ENCODE data around the gene AGRP.

AGRP gene

DNA sequence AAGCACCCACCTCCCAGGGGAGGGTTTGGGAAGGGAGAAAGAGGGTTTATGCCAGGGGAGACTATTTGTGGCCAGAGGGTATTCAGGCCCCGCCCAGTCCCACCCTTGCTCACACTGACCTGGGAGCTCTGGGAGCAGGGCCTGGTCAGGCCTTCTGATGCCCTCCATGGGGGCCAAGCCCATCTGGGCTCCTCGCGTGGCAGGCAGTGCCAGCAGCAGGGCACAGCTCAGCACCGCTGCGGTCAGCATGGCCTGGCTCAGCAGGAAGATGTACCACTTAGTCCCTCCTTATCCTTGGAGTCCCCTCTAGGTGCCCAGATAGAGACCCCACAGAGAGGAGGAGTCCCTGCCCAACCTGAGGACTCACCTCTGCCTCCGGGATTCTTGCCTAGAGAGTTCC, at the start of gene AGRP:
TSS of gene AGRP (minus strand) at position 398 of the 400 bp plus-strand sequence. CDS start at position 249, 149 bp downstream.
- H3K27ac ChIP-seq = peak within 1 kb of the TSS; percentile 89 to 100 (median 99)
- peak within 1 kb of the TSS; percentile 88 to 100 (median 94) for H3K9ac ChIP-seq
- H3K4me3 ChIP-seq = peak within 1 kb of the TSS; percentile 77 to 99 (median 94)

DNA sequence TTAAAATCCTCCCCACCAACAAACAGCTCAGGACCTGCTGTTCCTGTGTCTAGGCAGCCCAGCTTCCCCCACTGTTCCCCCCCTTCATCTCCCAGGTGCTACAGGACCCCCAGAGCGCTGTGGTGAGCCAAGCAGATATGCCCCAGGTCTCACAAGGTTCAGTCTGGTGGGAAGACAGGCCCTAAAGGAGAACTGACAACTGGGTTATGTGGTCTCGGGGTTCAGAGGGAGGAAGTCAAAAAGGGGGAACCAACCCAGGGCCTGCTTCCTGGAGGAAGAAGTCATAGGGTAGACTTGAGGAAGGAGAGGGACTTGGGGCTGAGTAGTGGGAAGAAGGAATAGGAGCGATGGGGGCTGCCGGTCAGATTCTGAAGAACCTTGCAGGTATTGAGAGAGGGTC, 47.9 kb upstream of the AGRP start:
- H4K20me1 ChIP-seq = peaks cover 42 to 73% (median 62%) of the 10 kb centered on the region in 11 experiments
- no peaks in the 10 kb centered on the region for H3K9me3 ChIP-seq (replicated peaks in 1 of 11)
- peak overlapping the region; percentile 96 to 100 (median 99) for H3K4me2 ChIP-seq
- H3K27me3 ChIP-seq = no peaks in the 10 kb centered on the region
- no peak for TF ChIP-seq Cebpa-rat (IDR thresholded peaks at IDR 0.05)
- peaks cover 0 to 34% (median 0%) of the 10 kb centered on the region in 11 experiments; a peak in 9 of 22 replicates for H3K36me3 ChIP-seq
- H3K9ac ChIP-seq = peak overlapping the region; percentile 84 to 93 (median 89)
- peak overlapping the region; percentile 77 to 88 (median 83) for H3K27ac ChIP-seq
- H3K4me1 ChIP-seq = peaks cover 65 to 85% (median 81%) of the 10 kb centered on the region in 10 experiments
- peak overlapping the region; percentile 75 to 96 (median 90) for H3K4me3 ChIP-seq

More for the DNA sequence above, at the start of gene AGRP:
- no peaks in the 10 kb centered on the region for H3K9me3 ChIP-seq (replicated peaks in 1 of 11)
- H4K20me1 ChIP-seq = peaks cover 8 to 27% (median 17%) of the 10 kb centered on the region in 11 experiments; a peak in 20 of 22 replicates
- no peaks in the 10 kb centered on the region for H3K27me3 ChIP-seq
- peaks cover 68 to 86% (median 82%) of the 10 kb centered on the region in 10 experiments for H3K4me1 ChIP-seq
- H3K4me2 ChIP-seq = peak within 1 kb of the TSS; percentile 83 to 99 (median 96)
- no peak for TF ChIP-seq Cebpa-rat (IDR thresholded peaks at IDR 0.05)
- peaks cover 0 to 35% (median 14%) of the 10 kb centered on the region in 11 experiments; a peak in 17 of 22 replicates for H3K36me3 ChIP-seq

GRCh38 chr16:67530013-67530939, 46.9 kb upstream of the AGRP start:
- Histone ChIP-seq H3K36me3 (peaks cover 0 to 27% (median 0%) of the 10 kb centered on the region in 11 experiments; a peak in 9 of 22 replicates), H3K9me3 (replicated peaks in 1 of 11) (no peaks in the 10 kb centered on the region), H3K9ac (peak overlapping the region; percentile 84 to 93 (median 89)), H3K4me3 (peak overlapping the region; percentile 75 to 96 (median 90)), H3K27ac (peak overlapping the region; percentile 77 to 88 (median 83)), H3K27me3 (no peaks in the 10 kb centered on the region), H3K4me2 (peak overlapping the region; percentile 96 to 100 (median 99)), H4K20me1 (peaks cover 33 to 63% (median 53%) of the 10 kb centered on the region in 11 experiments), H3K4me1 (peaks cover 64 to 85% (median 81%) of the 10 kb centered on the region in 10 experiments)
- TF ChIP-seq Cebpa-rat (IDR thresholded peaks at IDR 0.05) = no peak

GRCh38 chr16:67529582-67530012, 46.2 kb upstream of the AGRP start:
- Histone ChIP-seq H3K4me3 (peak overlapping the region; percentile 75 to 96 (median 90)), H3K4me2 (peak overlapping the region; percentile 96 to 100 (median 99)), H3K4me1 (peaks cover 64 to 85% (median 80%) of the 10 kb centered on the region in 10 experiments), H3K27me3 (no peaks in the 10 kb centered on the region), H3K9ac (peak overlapping the region; percentile 84 to 93 (median 89)), H3K27ac (peak overlapping the region; percentile 77 to 88 (median 83)), H4K20me1 (peaks cover 26 to 56% (median 47%) of the 10 kb centered on the region in 11 experiments; a peak in 21 of 22 replicates), H3K36me3 (peaks cover 0 to 21% (median 0%) of the 10 kb centered on the region in 11 experiments; a peak in 5 of 22 replicates), H3K9me3 (replicated peaks in 1 of 11) (no peaks in the 10 kb centered on the region)
- TF ChIP-seq Cebpa-rat (IDR thresholded peaks at IDR 0.05) = no peak

GRCh38 chr16:67528870-67529581, 45.7 kb upstream of the AGRP start:
- peak overlapping the region; percentile 77 to 88 (median 83) for H3K27ac ChIP-seq
- H3K4me1 ChIP-seq = peaks cover 58 to 84% (median 74%) of the 10 kb centered on the region in 10 experiments
- H3K36me3 ChIP-seq = peaks cover 0 to 15% (median 0%) of the 10 kb centered on the region in 11 experiments; a peak in 3 of 22 replicates
- no peaks in the 10 kb centered on the region for H3K27me3 ChIP-seq
- peak overlapping the region; percentile 84 to 93 (median 89) for H3K9ac ChIP-seq
- no peaks in the 10 kb centered on the region for H3K9me3 ChIP-seq (replicated peaks in 1 of 11)
- TF ChIP-seq Cebpa-rat (IDR thresholded peaks at IDR 0.05) = no peak
- peak overlapping the region; percentile 75 to 96 (median 90) for H3K4me3 ChIP-seq
- H4K20me1 ChIP-seq = peaks cover 20 to 51% (median 41%) of the 10 kb centered on the region in 11 experiments; a peak in 21 of 22 replicates
- peak overlapping the region; percentile 96 to 100 (median 99) for H3K4me2 ChIP-seq

DNA sequence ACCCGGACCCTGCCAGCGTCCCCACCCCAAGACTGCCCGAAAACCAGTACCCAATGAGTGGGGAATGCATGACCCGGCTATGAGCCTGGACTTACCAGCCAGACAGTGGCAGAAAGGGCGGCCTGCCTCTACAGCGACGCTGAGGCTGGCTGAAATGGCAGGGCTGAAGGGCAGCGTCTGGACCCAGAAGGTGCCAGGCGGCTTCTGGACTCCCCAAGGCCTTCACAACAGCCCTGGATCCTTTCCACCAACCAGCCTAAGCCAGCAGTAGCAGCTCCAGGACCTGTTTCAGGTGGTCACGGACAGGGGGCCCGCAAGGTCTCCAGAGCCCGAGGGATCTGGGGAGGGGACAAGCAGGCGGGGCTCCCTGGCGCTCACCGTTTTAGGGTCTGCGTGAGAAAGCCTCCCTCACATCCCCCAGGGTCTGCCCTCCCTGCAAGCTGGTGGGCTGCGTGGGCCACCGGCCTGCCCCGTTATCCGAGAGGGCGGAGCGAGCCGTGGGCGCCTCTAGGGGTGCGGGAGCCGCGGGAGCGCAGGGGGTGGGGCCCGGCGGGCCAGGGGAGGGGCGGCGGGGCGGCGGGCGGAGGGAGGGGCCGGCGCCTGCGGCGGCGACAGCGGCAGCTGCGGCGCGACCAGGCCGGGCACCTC, 45.0 kb upstream of the AGRP start, which contains the start of gene RIPOR1:
TSS of gene RIPOR1 (plus strand) at position 608 of the 648 bp plus-strand sequence. CDS start 9,618 bp downstream, outside the sequence.
- peaks cover 13 to 44% (median 34%) of the 10 kb centered on the region in 11 experiments; a peak in 21 of 22 replicates for H4K20me1 ChIP-seq
- peaks cover 51 to 80% (median 69%) of the 10 kb centered on the region in 10 experiments for H3K4me1 ChIP-seq
- peak within 1 kb of the TSS; percentile 75 to 96 (median 90) for H3K4me3 ChIP-seq
- H3K9me3 ChIP-seq (replicated peaks in 1 of 11) = no peaks in the 10 kb centered on the region
- peak within 1 kb of the TSS; percentile 96 to 100 (median 99) for H3K4me2 ChIP-seq
- no peak for TF ChIP-seq Cebpa-rat (IDR thresholded peaks at IDR 0.05)
- H3K9ac ChIP-seq = peak within 1 kb of the TSS; percentile 84 to 93 (median 89)
- H3K36me3 ChIP-seq = peaks cover 0 to 12% (median 0%) of the 10 kb centered on the region in 11 experiments; a peak in 2 of 22 replicates
- H3K27me3 ChIP-seq = no peaks in the 10 kb centered on the region
- H3K27ac ChIP-seq = peak within 1 kb of the TSS; percentile 77 to 88 (median 83)

DNA sequence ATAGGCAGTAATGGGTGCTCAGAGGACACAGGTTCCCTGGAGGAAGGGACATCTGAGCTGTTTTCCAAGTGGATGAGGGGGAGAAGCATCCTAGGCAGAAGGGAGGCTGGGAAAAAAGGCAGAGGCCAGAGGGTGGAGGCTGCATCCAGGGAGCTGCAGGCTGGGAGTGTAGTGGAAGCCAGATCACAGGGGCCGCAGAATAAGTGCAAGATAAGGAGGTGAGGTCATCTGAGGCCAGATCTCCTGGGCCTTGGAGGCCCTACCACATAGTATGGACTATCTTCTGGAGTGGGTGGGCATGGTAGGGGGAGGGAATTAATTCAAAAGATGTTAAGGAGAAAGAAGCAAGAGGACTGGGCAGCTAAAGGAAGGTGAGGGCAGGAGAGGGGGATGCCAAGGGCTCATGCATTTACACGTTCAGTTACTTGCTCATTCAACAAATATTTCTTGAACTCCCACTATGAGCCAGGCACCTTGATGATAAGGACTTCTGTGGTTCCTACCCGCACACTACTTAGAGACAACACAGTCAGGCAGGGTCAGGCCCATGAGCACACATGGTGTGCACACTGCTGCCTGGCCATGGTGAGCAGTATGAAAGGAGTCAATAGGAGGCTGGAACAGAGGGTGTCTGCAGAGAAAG, 42.9 kb upstream of the AGRP start:
- Histone ChIP-seq H3K4me1 (peaks cover 37 to 77% (median 63%) of the 10 kb centered on the region in 10 experiments), H3K4me2 (peak overlapping the region; percentile 36 to 68 (median 57); a peak in 20 of 22 replicates), H4K20me1 (peaks cover 0 to 23% (median 14%) of the 10 kb centered on the region in 11 experiments; a peak in 18 of 22 replicates), H3K9ac (peak overlapping the region in 4 of 11 experiments; percentile 2 to 28 (median 11); a peak in 3 of 22 replicates), H3K36me3 (no peaks in the 10 kb centered on the region), H3K4me3 (no peak overlapping the region), H3K27me3 (no peaks in the 10 kb centered on the region), H3K27ac (no peak overlapping the region), H3K9me3 (replicated peaks in 1 of 11) (no peaks in the 10 kb centered on the region)
- TF ChIP-seq Cebpa-rat (IDR thresholded peaks at IDR 0.05) = no peak
